ENCODE data around the gene FAM162A. TPM values are rescaled to one million over a fixed set of nuclear protein-coding genes. Genes with fewer than 3 reads are reported as not detected.
A peak's percentile ranks its signal among the peaks of the same experiment; 100 is the strongest.
"Not testable (repeated sequence)": the region's sequence is repeated elsewhere in the genome, so short reads cannot be mapped to it uniquely, and the experiment has no call there.

Gene FAM162A
- polyA plus RNA-seq, 1 donor, result 28.5 TPM

DNA sequence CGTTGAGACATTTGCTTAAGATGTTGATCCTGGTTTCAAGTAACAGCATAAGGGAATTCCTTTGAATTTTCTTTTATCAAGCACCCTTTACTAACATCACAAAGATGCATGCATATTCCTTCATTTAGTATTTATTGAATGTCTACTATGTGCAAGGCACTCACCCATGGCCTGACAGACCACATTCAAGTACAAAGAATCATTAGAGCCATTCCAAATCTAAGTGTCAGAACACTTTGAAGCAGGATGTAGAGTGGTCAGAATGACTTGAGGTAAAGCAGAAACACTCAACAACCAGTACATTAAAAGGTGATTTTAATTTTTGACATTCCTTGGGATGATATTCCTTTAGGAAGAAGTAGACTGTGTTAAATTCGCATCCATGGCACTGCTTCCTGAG is 37.9 kb downstream of the FAM162A start:
- DNase-seq, result no peak

DNA sequence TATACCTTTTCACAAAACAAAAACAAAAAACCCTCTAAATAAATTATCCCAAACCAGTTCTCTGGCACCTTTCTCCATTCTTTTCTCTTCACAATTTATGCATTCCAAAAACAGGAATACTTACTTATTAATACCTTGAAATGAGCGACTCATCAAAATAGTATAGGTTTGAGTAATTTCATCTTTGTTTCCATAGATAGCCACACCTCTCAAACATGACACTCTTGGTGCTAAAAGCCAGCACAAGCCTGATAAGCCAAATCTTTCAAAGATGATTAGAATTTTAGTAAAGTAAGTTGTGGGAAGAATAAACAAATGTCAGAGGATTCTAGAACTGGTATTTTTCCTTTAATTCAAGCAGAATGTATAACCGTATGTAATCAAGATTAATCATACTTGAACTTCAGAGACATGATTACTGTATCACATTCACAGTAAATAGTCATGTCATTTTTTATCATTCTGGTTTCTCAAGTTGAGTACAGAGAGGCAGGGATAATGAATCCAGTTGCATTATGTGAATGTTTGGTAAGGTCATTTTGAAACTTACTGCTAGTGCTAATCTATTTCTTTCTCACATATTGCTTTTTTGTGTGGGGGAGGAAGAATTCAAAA is 44.0 kb downstream of the FAM162A start:
- DNase-seq, result no peak

DNA sequence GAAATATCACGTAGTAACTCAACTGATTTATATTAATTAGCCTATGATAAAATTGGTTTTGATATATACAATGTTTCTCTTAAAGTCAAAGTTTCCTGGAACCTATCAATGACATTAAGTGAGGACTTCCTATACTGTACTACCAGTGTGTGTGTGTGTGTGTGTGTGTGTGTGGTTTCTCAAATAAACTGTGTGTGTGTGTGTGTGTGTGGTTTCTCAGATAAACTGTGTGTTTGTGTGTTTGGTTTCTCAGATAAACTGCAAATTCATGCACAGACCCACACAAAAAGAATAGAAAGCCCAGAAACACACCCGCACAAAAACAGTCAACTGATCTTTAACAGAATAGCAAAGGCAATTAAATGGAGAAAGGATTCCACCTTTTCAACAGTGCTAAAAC is 46.4 kb downstream of the FAM162A start:
- no peak for DNase-seq

DNA sequence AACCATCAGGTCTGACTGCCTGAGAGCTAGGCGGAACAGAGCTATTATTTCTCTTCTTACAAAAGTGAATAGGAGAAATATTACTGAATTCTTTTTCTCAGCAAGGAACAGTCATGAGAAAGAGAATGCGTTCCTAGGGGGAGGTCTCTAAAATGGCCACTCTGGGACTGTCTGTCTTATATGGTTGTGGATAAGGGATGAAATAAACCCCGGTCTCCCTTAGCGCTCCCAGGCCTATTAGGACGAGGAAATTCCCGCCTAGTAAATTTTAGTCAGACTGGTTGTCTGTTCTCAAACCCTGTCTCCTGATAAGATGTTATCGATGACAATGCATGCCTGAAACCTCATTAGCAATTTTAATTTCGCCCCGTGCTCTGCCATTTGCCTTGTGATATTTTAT is 52.0 kb downstream of the FAM162A start:
- DNase-seq, result no peak

GRCh38 chr3:122443090-122443489 is 59.1 kb downstream of the FAM162A start:
- no peak for DNase-seq

- DNase-seq, result not testable (repeated sequence)
Observed at GRCh38 chr3:122443762-122444490, 59.9 kb downstream of the FAM162A start.

GRCh38 chr3:122444491-122444887 is 60.5 kb downstream of the FAM162A start:
- DNase-seq, result not testable (repeated sequence)

- not testable (repeated sequence) for DNase-seq
Observed at GRCh38 chr3:122448218-122448617, 64.2 kb downstream of the FAM162A start.

DNA sequence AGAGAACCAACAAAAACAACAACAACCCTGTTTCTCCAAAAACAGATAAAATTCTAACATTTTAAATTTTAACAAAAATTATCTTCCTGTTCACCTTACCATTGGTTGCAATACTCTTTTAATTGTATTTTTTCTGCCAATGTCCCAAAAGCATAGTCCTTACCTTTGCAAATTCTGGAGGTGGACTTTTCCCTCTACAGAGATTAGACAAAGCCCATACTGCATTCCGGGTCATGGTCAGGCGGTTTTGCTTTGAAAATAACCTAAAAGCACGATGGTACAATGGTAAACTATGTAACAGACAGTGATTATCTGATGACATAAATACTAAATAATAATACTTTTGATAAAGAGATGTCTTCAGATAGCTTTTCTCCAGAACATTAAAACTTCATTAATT is 67.4 kb downstream of the FAM162A start:
- DNase-seq, result no peak

GRCh38 chr3:122456074-122456473 is 72.1 kb downstream of the FAM162A start:
- no peak for DNase-seq

- no peak for DNase-seq
Observed at GRCh38 chr3:122457706-122458105, 73.7 kb downstream of the FAM162A start.

DNA sequence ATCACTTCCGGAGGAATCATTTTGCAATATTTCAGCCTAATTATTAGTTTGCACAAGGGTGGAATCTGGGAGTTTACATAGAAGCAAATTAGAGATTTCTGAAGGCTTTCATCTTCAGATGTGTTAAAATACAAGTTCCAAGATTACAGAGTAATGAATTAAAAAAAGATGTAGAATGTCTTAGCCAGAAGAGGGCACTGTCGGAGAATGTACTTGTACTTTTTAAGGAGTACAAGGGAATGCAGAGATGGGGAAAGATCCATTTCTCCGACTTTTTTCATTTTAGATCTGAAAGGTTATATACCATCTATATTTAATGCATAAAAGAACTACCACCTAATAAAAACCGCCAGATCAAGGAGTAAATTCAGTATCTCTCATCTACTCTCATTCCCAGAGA is 75.0 kb downstream of the FAM162A start:
- peak; percentile 7 for DNase-seq

GRCh38 chr3:122461806-122462205 is 77.8 kb downstream of the FAM162A start:
- no peak for DNase-seq

Other genes with a start within 250 kb of the FAM162A start
- not detected for gene CASR, start 200.5 kb upstream of the FAM162A start, polyA plus RNA-seq (ENCODE audit: insufficient read length)
- gene CSTA, start 58.9 kb upstream of the FAM162A start, polyA plus RNA-seq (ENCODE audit: insufficient read length), result 0.80 TPM
- 26.1 TPM for gene MIX23, start 951 bp upstream of the FAM162A start, polyA plus RNA-seq (ENCODE audit: insufficient read length)
- 4.9 TPM for gene WDR5B, start 31.9 kb downstream of the FAM162A start, polyA plus RNA-seq (ENCODE audit: insufficient read length)
- gene KPNA1, start 130.8 kb downstream of the FAM162A start, polyA plus RNA-seq (ENCODE audit: insufficient read length), result 40.9 TPM
- 13.7 TPM for gene PARP9, start 180.1 kb downstream of the FAM162A start, polyA plus RNA-seq (ENCODE audit: insufficient read length)
- 8.6 TPM for gene DTX3L, start 180.2 kb downstream of the FAM162A start, polyA plus RNA-seq (ENCODE audit: insufficient read length)
- gene PARP15, start 193.5 kb downstream of the FAM162A start, polyA plus RNA-seq (ENCODE audit: insufficient read length), result 2.8 TPM